Measurements from ENCODE around the gene PRR15.

Gene PRR15

DNA sequence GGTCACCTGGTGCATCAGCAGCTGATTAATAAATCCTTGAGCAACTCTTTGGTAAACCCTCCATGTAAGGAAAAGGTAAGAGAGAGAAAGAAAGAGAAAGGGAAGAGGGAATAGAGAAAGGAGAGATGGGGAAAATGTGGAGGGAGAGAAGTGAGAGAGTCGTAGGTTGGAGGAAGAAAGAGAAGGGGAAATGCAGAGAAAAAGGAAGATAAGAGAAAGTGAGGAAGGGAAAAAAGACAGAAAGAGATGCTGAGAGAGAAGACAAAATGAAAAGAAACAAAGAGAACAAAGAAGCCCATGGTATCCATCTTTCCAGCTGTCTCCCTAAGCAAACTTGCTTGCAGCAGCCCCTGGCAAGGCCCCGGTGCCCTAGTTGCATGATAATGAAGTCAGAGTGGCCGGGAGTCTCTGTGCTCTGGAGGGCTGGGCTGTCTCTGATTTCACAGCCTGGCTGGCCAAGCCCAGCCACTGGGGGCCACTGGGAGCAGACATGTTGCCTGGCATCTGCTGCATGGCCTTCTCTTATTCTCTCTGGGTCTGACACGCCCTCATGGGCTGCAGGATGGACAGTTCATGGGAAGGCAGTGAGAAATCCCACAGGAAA, 48.4 kb downstream of the PRR15 start:
- DNase-seq, result no peak

DNA sequence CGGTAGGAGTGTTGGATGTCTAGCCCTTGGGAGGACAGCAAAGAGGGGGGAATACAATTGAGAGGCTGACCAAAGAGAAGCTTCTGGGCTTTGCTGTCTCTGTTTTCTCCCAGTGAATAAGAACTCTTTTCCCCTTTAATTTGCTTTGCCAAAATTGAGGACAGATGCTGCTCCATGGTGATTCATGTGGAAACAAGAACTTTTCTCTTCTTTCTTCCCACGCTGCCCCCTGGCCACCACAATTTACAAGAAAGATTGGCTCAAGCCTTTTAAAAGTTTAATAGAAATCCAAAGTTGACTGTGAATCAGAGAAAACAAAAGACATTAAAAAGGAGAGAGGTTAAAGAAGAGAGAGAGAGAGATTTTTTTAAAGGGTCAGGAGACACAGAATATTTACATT, 49.0 kb downstream of the PRR15 start:
- no peak for DNase-seq

DNA sequence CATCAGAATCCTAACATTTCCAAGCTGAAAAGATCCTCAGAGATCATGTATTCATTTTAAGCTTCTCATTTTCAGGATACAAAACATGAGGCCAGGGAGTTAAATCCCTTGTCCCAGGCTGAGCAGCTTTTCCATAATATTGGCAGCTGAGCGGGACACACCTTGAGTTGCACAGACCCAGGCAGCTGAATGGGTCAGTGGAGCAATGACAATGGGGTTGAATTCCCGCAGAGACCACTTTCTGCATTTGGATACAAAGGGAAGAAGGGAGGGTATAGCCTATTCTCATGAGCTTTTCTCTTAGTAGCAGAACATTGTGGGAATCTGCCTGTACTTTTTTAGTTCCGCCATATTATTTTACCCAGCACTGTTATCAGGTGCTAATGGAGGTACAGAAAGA, 49.5 kb downstream of the PRR15 start:
- no peak for DNase-seq

DNA sequence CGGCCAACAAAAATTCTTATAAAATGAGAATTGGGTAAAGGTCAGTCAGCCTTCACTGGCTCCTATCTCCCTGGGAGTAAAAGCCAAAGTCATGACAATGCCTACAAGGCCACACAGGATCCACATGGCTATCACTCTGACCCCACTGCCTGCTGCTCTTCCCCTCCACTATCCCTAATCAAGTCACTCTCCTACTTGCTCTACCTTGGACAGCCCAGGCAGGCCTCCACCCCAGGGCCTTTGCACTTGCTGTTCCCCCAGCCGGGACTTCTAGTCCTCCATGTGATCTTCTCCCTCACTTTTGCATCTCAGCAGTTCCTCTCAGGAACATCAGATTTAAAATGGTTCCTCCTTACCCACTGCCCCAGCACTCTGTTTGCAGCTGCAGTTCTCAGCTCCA, 50.6 kb downstream of the PRR15 start:
- no peak for DNase-seq
